Renal cortex interstitium (tissue), 11 donors: ENCODE data around the gene CACNA1D. TPM values are rescaled to one million over a fixed set of nuclear protein-coding genes. Genes with fewer than 3 reads are reported as not detected.

Source experiments
- DNase-seq, 11 donors: peaks; one replicate each; pipeline ENCODE4 v3.0.0-alpha.2; 2013; ENCODE audit warnings: low read depth in 9 of 11, low spot score in 4 of 11; ENCODE audit errors: extremely low read depth in 1 of 11
- polyA plus RNA-seq, 3 donors: library from polyadenylated mRNA; unstranded; fragments of 120-200 nt; gene quantifications; one replicate each; pipeline ENCODE4 v1.2.1, GENCODE V29; 2013; ENCODE audit not compliant: insufficient read length in 3 of 3

Gene CACNA1D
- polyA plus RNA-seq, 3 donors = 11.0 to 18.2 (median 12.9) TPM

GRCh38 chr3:53594276-53594675 lies 99.9 kb downstream of the CACNA1D start:
- no peak for DNase-seq

- no peak for DNase-seq
These were observed 101.2 kb downstream of the CACNA1D start for GRCh38 chr3:53595660-53596059.

GRCh38 chr3:53597136-53597915 lies 102.9 kb downstream of the CACNA1D start:
- DNase-seq = no peak

- no peak for DNase-seq
These were observed 105.4 kb downstream of the CACNA1D start for GRCh38 chr3:53599771-53600170.

DNA sequence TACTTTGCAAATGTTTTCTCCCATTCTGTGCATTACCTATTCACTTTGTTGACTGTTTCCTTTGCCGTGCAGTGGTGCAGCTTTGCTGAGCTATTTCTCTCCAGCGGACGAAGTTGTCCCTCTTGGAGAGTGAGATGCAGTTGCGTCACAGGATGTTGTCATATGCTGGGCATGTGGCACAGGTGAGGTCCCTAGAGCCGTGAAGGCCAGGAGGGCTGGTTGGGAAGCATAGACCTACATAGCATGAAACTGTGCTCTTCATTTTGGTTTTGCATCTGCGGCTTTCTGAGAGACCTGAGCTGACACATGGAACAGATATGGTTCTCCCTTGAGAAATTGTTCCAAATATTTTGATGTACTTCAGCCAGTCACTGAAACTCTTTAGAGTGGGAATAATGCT lies 108.5 kb downstream of the CACNA1D start:
- no peak for DNase-seq

GRCh38 chr3:53604232-53604631 lies 109.8 kb downstream of the CACNA1D start:
- DNase-seq = no peak

GRCh38 chr3:53606793-53607192 lies 112.4 kb downstream of the CACNA1D start:
- no peak for DNase-seq

- DNase-seq = no peak
These were observed 118.1 kb downstream of the CACNA1D start for GRCh38 chr3:53612508-53612907.

- no peak for DNase-seq
These were observed 118.7 kb downstream of the CACNA1D start for GRCh38 chr3:53613125-53613524.

- no peak for DNase-seq
These were observed 119.9 kb downstream of the CACNA1D start for GRCh38 chr3:53614307-53614706.

DNA sequence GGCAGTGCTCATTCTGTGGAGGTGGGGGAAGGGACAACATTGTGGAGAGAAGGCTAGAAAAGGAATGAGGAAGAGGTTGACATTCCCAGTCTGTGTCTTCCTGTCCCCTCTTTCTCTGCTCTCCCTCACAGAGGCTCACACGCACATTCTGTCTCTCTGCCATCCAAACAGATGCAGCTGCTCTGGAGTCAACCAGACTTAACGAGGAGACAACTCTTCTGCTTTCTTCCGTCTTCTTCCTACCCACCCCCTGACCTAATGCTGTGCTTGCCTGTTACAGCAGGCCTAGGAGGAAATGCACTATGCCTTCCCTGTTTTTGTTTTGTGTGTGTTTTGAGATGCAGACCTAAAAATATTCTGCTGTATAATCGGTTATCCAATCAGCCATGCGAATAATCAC lies 121.9 kb downstream of the CACNA1D start:
- DNase-seq = peak in 10 of 11 donors; percentile 17 to 58 (median 42)

- no peak for DNase-seq
These were observed 122.8 kb downstream of the CACNA1D start for GRCh38 chr3:53616971-53617892.

GRCh38 chr3:53617893-53618523 lies 123.6 kb downstream of the CACNA1D start:
- no peak for DNase-seq

DNA sequence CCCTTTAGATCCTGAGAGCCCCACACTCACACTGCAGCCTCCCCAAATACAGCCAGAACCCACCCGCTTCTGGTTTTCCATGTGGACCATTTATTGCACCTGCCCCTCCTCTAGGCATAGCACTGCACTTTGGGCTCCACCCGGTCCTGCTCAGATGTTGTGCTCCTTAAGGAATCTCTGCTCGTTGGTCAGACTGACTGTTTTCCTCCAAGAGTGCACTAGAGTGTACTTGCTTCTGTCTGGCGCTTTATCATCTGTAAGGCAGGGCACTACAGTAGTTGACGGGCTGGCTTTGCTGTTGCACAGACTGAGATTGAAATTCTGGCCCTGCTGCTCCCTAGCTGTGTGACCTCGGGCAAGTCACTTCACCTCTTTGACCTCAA lies 124.1 kb downstream of the CACNA1D start:
- DNase-seq = no peak

GRCh38 chr3:53618936-53619335 lies 124.5 kb downstream of the CACNA1D start:
- DNase-seq = no peak

DNA sequence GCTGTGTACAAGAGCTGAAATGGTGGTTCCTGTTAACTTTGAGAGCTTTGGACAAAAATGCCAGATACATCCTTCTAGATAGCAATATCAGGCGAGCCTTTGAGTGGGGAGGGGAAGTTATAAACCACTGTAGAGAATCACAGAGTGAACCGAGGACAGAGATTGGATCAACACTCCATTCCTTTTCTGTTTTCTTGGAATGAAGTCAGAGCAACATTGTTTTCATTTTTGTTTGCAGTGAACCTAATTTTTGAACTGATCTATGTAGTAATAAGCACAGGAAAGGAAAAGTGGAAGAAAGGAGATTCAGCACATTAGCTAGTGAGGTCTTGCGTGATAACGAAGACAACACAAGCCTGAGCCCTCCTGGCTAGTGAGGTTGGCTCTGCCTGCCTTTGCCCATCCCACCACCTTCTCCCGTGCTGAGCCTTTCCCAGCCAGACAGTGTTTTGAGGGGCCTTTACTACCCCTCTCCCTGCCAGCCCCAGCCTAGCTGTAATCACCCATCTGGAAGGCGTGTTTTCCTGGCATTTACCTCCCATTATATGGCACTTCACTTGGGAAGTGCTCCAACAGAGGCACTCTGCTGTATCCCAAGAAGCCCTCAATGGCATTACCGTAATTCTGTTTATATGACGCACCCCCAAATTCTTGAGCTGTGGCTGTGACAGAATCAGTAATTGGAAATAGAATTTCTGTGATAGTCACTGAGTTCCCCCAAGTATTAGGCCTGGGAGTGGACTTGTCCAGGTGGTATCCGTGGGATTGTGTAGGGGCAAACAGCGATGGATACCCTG lies 129.8 kb downstream of the CACNA1D start:
- no peak for DNase-seq

- DNase-seq = no peak
These were observed 132.5 kb downstream of the CACNA1D start for GRCh38 chr3:53626876-53627275.

DNA sequence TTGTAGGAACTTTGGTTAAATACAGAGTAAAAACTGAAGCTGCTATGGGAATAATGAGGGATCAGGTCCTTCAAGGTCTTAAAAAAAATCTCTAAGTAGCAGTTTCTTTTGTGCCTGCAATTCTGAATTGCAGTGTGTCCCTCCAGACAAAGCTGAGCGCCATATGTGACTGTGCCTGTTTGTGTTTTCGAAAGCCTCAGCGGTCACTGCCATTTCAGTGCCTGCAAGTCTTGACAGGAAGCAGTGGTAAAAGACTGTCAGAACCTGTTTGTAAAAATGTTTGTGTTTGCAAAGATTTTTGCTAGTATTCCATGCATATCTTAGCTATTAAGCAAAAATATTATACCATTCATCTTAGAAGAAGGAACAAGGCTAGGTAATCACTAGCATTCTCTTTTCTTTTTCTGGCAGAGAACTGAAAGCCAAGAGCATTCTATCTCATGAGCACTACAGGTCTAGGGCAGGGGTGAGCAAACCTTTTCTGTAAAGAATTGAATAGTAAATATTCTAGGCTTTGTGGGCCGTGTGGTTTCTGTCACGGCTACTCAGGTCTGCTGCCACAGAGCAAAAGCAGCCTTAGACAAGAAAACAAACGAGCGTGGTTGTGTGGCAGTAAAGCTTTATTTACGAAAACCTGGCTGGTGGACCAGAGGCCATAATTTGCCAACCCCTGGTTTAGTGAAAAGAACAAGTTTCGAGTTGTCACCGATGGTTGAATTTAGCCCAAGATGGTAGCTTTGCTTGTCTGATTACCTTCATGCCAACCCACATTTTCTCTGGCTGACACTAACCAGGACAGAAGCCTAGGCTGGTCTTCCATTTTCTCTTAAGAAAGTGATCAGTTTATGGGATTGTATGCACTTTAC lies 134.4 kb downstream of the CACNA1D start:
- DNase-seq = no peak
